Mesenchymal stem cell (in vitro differentiated cells and primary cell): ENCODE data around the gene RHPN2.

ENCODE experiments used
- DNase-seq: peaks from one replicate; pipeline ENCODE4 v3.0.0-alpha.2; 2013
- H2AFZ ChIP-seq: one replicate; pipeline ENCODE4 v1.6.1; 2013; ENCODE audit warnings: low read depth, mild to moderate bottlenecking, control low read depth, inconsistent platforms, low read length, moderate library complexity
- H2AK5ac ChIP-seq: 2 replicates; pipeline ENCODE4 v1.6.1; 2013; ENCODE audit warnings: low read length, moderate library complexity, mild to moderate bottlenecking, inconsistent platforms; ENCODE audit not compliant: severe bottlenecking
- H2BK120ac ChIP-seq: one replicate; pipeline ENCODE4 v1.6.1; 2013; ENCODE audit warnings: low read depth, mild to moderate bottlenecking, inconsistent platforms, low read length, moderate library complexity
- H2BK12ac ChIP-seq, 2 experiments: one replicate each; pipeline ENCODE4 v1.6.1; 2013; ENCODE audit warnings: inconsistent platforms in 2 of 2, low read length in 2 of 2, mild to moderate bottlenecking in 2 of 2, moderate library complexity in 2 of 2, control low read depth in 1 of 2
- H2BK15ac ChIP-seq: one replicate; pipeline ENCODE4 v1.6.1; 2013; ENCODE audit warnings: mild to moderate bottlenecking, low read depth, inconsistent platforms; ENCODE audit not compliant: poor library complexity, severe bottlenecking
- H2BK5ac ChIP-seq: 2 replicates; pipeline ENCODE4 v1.6.1; 2013; ENCODE audit warnings: low read depth, mild to moderate bottlenecking, low read length, control low read depth, inconsistent platforms; ENCODE audit not compliant: poor library complexity, severe bottlenecking
- H3K14ac ChIP-seq, 2 experiments: one replicate each; pipeline ENCODE4 v1.6.1; 2013; ENCODE audit warnings: inconsistent platforms in 2 of 2, low read length in 2 of 2, control low read depth in 1 of 2, mild to moderate bottlenecking in 1 of 2, moderate library complexity in 1 of 2
- H3K18ac ChIP-seq, 2 experiments: one replicate each; pipeline ENCODE4 v1.6.1; 2013; ENCODE audit warnings: inconsistent platforms in 2 of 2, low read length in 2 of 2, control low read depth in 1 of 2, low read depth in 1 of 2, mild to moderate bottlenecking in 1 of 2
- H3K23ac ChIP-seq, 2 experiments: one replicate each; pipeline ENCODE4 v1.6.1; 2013; ENCODE audit warnings: inconsistent platforms in 2 of 2, low read length in 2 of 2, mild to moderate bottlenecking in 2 of 2, moderate library complexity in 2 of 2, control low read depth in 1 of 2
- H3K27ac ChIP-seq: 2 replicates; pipeline ENCODE4 v1.5.1; 2013; ENCODE audit warnings: mild to moderate bottlenecking, moderate library complexity, low read length, control low read depth, inconsistent platforms; ENCODE audit not compliant: poor library complexity, severe bottlenecking
- H3K27me3 ChIP-seq, 2 experiments: 2 replicates each; pipeline versions ENCODE4 v1.6.1 to v1.7.0; 2013; ENCODE audit warnings: low read length in 2 of 2, mild to moderate bottlenecking in 2 of 2, moderate library complexity in 2 of 2, control low read depth in 1 of 2, inconsistent platforms in 1 of 2; ENCODE audit not compliant: control insufficient read depth in 1 of 2, insufficient read depth in 1 of 2
- H3K36me3 ChIP-seq, 2 experiments: 2 replicates each; pipeline versions ENCODE4 v1.6.1 to v1.7.0; 2013; ENCODE audit warnings: low read length in 2 of 2, control low read depth in 1 of 2, inconsistent platforms in 1 of 2, low read depth in 1 of 2, mild to moderate bottlenecking in 1 of 2; ENCODE audit not compliant: insufficient read depth in 2 of 2, control insufficient read depth in 1 of 2
- H3K4ac ChIP-seq, 2 experiments: one replicate each; pipeline ENCODE4 v1.6.1; 2013; ENCODE audit warnings: inconsistent platforms in 2 of 2, low read length in 2 of 2, mild to moderate bottlenecking in 2 of 2, moderate library complexity in 2 of 2, control low read depth in 1 of 2, low read depth in 1 of 2
- H3K4me1 ChIP-seq: 2 replicates; pipeline ENCODE4 v1.6.1; 2013; ENCODE audit warnings: low read depth, low read length, control low read depth; ENCODE audit not compliant: control insufficient read depth, insufficient read depth
- H3K4me2 ChIP-seq: 2 replicates; pipeline ENCODE4 v1.6.1; 2013; ENCODE audit warnings: low read length, mild to moderate bottlenecking, inconsistent platforms; ENCODE audit not compliant: poor library complexity, severe bottlenecking
- H3K4me3 ChIP-seq, 2 experiments: 2 replicates each; pipeline versions ENCODE4 v1.5.1 to v1.7.0; 2013; ENCODE audit warnings: low read length in 2 of 2, mild to moderate bottlenecking in 2 of 2, control low read depth in 1 of 2, low read depth in 1 of 2; ENCODE audit not compliant: insufficient read depth in 1 of 2
- H3K79me1 ChIP-seq: replicated peaks from 2 replicates; pipeline ENCODE4 v1.6.1; 2013; ENCODE audit warnings: mild to moderate bottlenecking, control low read depth, low read length, inconsistent platforms; ENCODE audit not compliant: poor library complexity, severe bottlenecking
- H3K9ac ChIP-seq: 2 replicates; pipeline ENCODE4 v1.7.0; 2013; ENCODE audit warnings: mild to moderate bottlenecking, low read length, moderate library complexity
- H3K9me3 ChIP-seq: 2 replicates; pipeline ENCODE4 v1.7.0; 2013; ENCODE audit warnings: mild to moderate bottlenecking, low read length; ENCODE audit not compliant: control insufficient read depth
- H4K8ac ChIP-seq: one replicate; pipeline ENCODE4 v1.6.1; 2013; ENCODE audit warnings: inconsistent platforms, mild to moderate bottlenecking, low read length, moderate library complexity
- H4K91ac ChIP-seq: one replicate; pipeline ENCODE4 v1.6.1; 2013; ENCODE audit warnings: mild to moderate bottlenecking, low read length, inconsistent platforms
- WGBS: methylation state at CpG from one replicate; pipeline ENCODE4 v1.1.7; 2013; ENCODE audit warnings: mixed read lengths; 5-methylcytosine and 5-hydroxymethylcytosine counted together

Gene RHPN2

GRCh38 chr19:32936065-32936464 is 128.6 kb downstream of the RHPN2 start:
- no peak overlapping the region for H3K23ac ChIP-seq
- no peak overlapping the region for H3K14ac ChIP-seq
- over 99% methylated on average over 8 of the region's 8 CpGs for WGBS
- H2BK15ac ChIP-seq: no peak overlapping the region
- no peak overlapping the region for H4K91ac ChIP-seq
- no peak overlapping the region for H3K9ac ChIP-seq
- no peak overlapping the region for H2BK5ac ChIP-seq
- H3K18ac ChIP-seq: no peak overlapping the region
- peaks cover 47 to 63% of the 10 kb centered on the region in 2 experiments for H3K36me3 ChIP-seq
- H3K4ac ChIP-seq: no peak overlapping the region
- no peak for DNase-seq
- no peak overlapping the region for H2BK12ac ChIP-seq
- H2AFZ ChIP-seq: no peak overlapping the region
- no peak overlapping the region for H3K4me2 ChIP-seq
- peaks cover 18% of the 10 kb centered on the region for H3K79me1 ChIP-seq
- H4K8ac ChIP-seq: no peak overlapping the region
- H3K4me1 ChIP-seq: peaks cover 7% of the 10 kb centered on the region
- no peak overlapping the region for H2AK5ac ChIP-seq
- H3K27ac ChIP-seq: no peak overlapping the region
- no peaks in the 10 kb centered on the region for H3K27me3 ChIP-seq
- H3K4me3 ChIP-seq: no peak overlapping the region
- no peak overlapping the region for H2BK120ac ChIP-seq
- H3K9me3 ChIP-seq: no peaks in the 10 kb centered on the region

GRCh38 chr19:32935629-32936028 is 129.1 kb downstream of the RHPN2 start:
- Histone ChIP-seq H3K4ac (no peak overlapping the region), H3K27ac (no peak overlapping the region), H3K4me3 (no peak overlapping the region), H3K4me2 (no peak overlapping the region), H3K79me1 (peaks cover 18% of the 10 kb centered on the region), H2BK120ac (no peak overlapping the region), H3K23ac (no peak overlapping the region), H2BK15ac (no peak overlapping the region), H3K9ac (no peak overlapping the region), H4K8ac (no peak overlapping the region), H2AK5ac (no peak overlapping the region), H3K36me3 (peaks cover 51 to 67% of the 10 kb centered on the region in 2 experiments), H3K9me3 (no peaks in the 10 kb centered on the region), H3K18ac (no peak overlapping the region), H2BK12ac (no peak overlapping the region), H2BK5ac (no peak overlapping the region), H2AFZ (no peak overlapping the region), H3K14ac (no peak overlapping the region), H3K4me1 (peaks cover 7% of the 10 kb centered on the region), H4K91ac (no peak overlapping the region), H3K27me3 (no peaks in the 10 kb centered on the region)
- DNase-seq: no peak
- WGBS: 89% methylated on average over 9 of the region's 9 CpGs

GRCh38 chr19:32933571-32933970 is 131.1 kb downstream of the RHPN2 start:
- peaks cover 15% of the 10 kb centered on the region for H3K79me1 ChIP-seq
- H3K4me2 ChIP-seq: no peak overlapping the region
- peaks cover 4% of the 10 kb centered on the region for H3K4me1 ChIP-seq
- H4K8ac ChIP-seq: no peak overlapping the region
- H2BK120ac ChIP-seq: no peak overlapping the region
- H2AFZ ChIP-seq: no peak overlapping the region
- no peaks in the 10 kb centered on the region for H3K27me3 ChIP-seq
- H3K9me3 ChIP-seq: peaks cover 2% of the 10 kb centered on the region
- no peak overlapping the region for H2BK12ac ChIP-seq
- no peak overlapping the region for H3K4me3 ChIP-seq
- no peak overlapping the region for H3K4ac ChIP-seq
- H4K91ac ChIP-seq: no peak overlapping the region
- peaks cover 59 to 84% of the 10 kb centered on the region in 2 experiments for H3K36me3 ChIP-seq
- WGBS: 95% methylated on average over 2 of the region's 3 CpGs
- no peak overlapping the region for H2AK5ac ChIP-seq
- no peak overlapping the region for H3K23ac ChIP-seq
- no peak overlapping the region for H3K9ac ChIP-seq
- no peak overlapping the region for H3K18ac ChIP-seq
- peak overlapping the region in 1 of 2 experiments; percentile 36 for H3K14ac ChIP-seq
- H2BK15ac ChIP-seq: no peak overlapping the region
- DNase-seq: no peak
- H3K27ac ChIP-seq: no peak overlapping the region
- no peak overlapping the region for H2BK5ac ChIP-seq

GRCh38 chr19:32930567-32930966 is 134.1 kb downstream of the RHPN2 start:
- H3K23ac ChIP-seq: peak overlapping the region in 1 of 2 experiments; percentile 64
- H3K79me1 ChIP-seq: peaks cover 11% of the 10 kb centered on the region
- no peak overlapping the region for H3K27ac ChIP-seq
- no peak overlapping the region for H2AFZ ChIP-seq
- H3K4me3 ChIP-seq: no peak overlapping the region
- H3K9ac ChIP-seq: no peak overlapping the region
- no peak for DNase-seq
- H3K4me2 ChIP-seq: no peak overlapping the region
- H3K4ac ChIP-seq: no peak overlapping the region
- no peak overlapping the region for H2BK15ac ChIP-seq
- H2BK12ac ChIP-seq: no peak overlapping the region
- H2AK5ac ChIP-seq: no peak overlapping the region
- H3K9me3 ChIP-seq: peaks cover 8% of the 10 kb centered on the region
- no peak overlapping the region for H3K18ac ChIP-seq
- H3K36me3 ChIP-seq: peaks cover 52 to 78% of the 10 kb centered on the region in 2 experiments
- H4K8ac ChIP-seq: no peak overlapping the region
- H3K14ac ChIP-seq: no peak overlapping the region
- no peaks in the 10 kb centered on the region for H3K4me1 ChIP-seq
- H2BK120ac ChIP-seq: no peak overlapping the region
- WGBS: 98% methylated on average over 6 of the region's 8 CpGs
- H4K91ac ChIP-seq: no peak overlapping the region
- H2BK5ac ChIP-seq: no peak overlapping the region
- no peaks in the 10 kb centered on the region for H3K27me3 ChIP-seq
